K562 (cell line): ENCODE results near the gene TUBB4B. TPM values are rescaled to one million over a fixed set of nuclear protein-coding genes. Genes with fewer than 3 reads are reported as not detected.

Experiments used
- BCLAF1 ChIP-seq, 2 experiments: fragments of 450-650 bp in 1 of 2; IDR thresholded peaks; 2 replicates each; pipeline ENCODE4 v1.6.1; 2011 to 2017; ENCODE audit warnings: low read depth in 2 of 2, antibody characterized with exemption in 1 of 2, borderline replicate concordance in 1 of 2, low read length in 1 of 2, mild to moderate bottlenecking in 1 of 2, mixed read lengths in 1 of 2; ENCODE audit not compliant: control insufficient read depth in 1 of 2
- CBX2 ChIP-seq: fragments of 200-600 bp; sonication (generic); IDR thresholded peaks from one replicate; pipeline ENCODE4 v1.6.1; 2012; ENCODE audit warnings: mild to moderate bottlenecking, low read length, inconsistent platforms; ENCODE audit not compliant: insufficient read depth, poor library complexity, severe bottlenecking
- GABPB1 ChIP-seq: sonication (generic); formaldehyde crosslinking; IDR thresholded peaks from 2 replicates; pipeline ENCODE4 v1.8.0; 2022; ENCODE audit warnings: mild to moderate bottlenecking, missing genetic modification reagents
- HSF4 ChIP-seq: fragments of 250-450 bp; sonication (Bioruptor Pico); IDR thresholded peaks from 2 replicates; pipeline ENCODE4 v2.1.2; 2022; ENCODE audit warnings: mild to moderate bottlenecking, moderate library complexity, borderline replicate concordance
- LCOR ChIP-seq: sonication (generic); formaldehyde crosslinking; IDR thresholded peaks from 2 replicates; pipeline ENCODE4 v1.8.0; 2022; ENCODE audit warnings: mild to moderate bottlenecking, missing genetic modification reagents
- MIER1 ChIP-seq: fragments of 450-650 bp; IDR thresholded peaks from 2 replicates; pipeline ENCODE4 v1.6.1; 2016; ENCODE audit warnings: antibody characterized with exemption, mild to moderate bottlenecking, low read depth
- POLR2AphosphoS2 ChIP-seq: IDR thresholded peaks from 2 replicates; pipeline ENCODE4 v1.6.1; 2012; ENCODE audit warnings: low read length, improper control_type of control experiment
- POLR2G ChIP-seq: fragments of 200-400 bp; formaldehyde crosslinking; IDR thresholded peaks from 2 replicates; pipeline ENCODE4 v1.6.1; 2017; ENCODE audit warnings: low read depth, mild to moderate bottlenecking, antibody characterized with exemption, low read length, moderate library complexity
- PPARD ChIP-seq: fragments of 250-450 bp; sonication (Bioruptor Pico); IDR thresholded peaks from 2 replicates; pipeline ENCODE4 v1.8.0; 2022; ENCODE audit warnings: inconsistent platforms, mild to moderate bottlenecking, moderate library complexity
- RFX1 ChIP-seq: fragments of 450-650 bp; IDR thresholded peaks from 2 replicates; pipeline ENCODE4 v1.6.1; 2016; ENCODE audit warnings: mild to moderate bottlenecking, moderate library complexity
- SPI1 ChIP-seq: IDR thresholded peaks from 2 replicates; pipeline ENCODE4 v1.6.1; 2011; ENCODE audit warnings: low read depth, low read length, control low read depth, borderline replicate concordance
- YY1 ChIP-seq, 3 experiments: IDR thresholded peaks; 2 replicates each; pipeline ENCODE4 v1.6.1; 2011; ENCODE audit warnings: low read length in 2 of 3, mild to moderate bottlenecking in 2 of 3, moderate library complexity in 2 of 3, borderline replicate concordance in 1 of 3, control low read depth in 1 of 3, low read depth in 1 of 3; ENCODE audit not compliant: insufficient read depth in 3 of 3, insufficient replicate concordance in 2 of 3, control insufficient read depth in 1 of 3, insufficient read length in 1 of 3; ENCODE audit errors: extremely low read depth in 1 of 3
- ZC3H11A ChIP-seq: IDR thresholded peaks from 2 replicates; pipeline ENCODE4 v1.6.1; 2012; ENCODE audit warnings: low read depth, low read length, improper control_type of control experiment
- ZEB2 ChIP-seq: fragments of 450-650 bp; IDR thresholded peaks from 2 replicates; pipeline ENCODE4 v1.6.1; 2016
- ZNF143 ChIP-seq: sonication (generic); formaldehyde crosslinking; IDR thresholded peaks from 2 replicates; pipeline ENCODE4 v1.9.0; 2022; ENCODE audit warnings: mild to moderate bottlenecking, missing genetic modification reagents
- polyA plus RNA-seq, 8 experiments: library from polyadenylated mRNA; depleted of rRNA in 4 of 8; stranded (reverse) in 5 of 8; unstranded in 3 of 8; fragments of >200 nt; fragmentation: Nextera tagmentation in 2 of 8; fragmentation: Illumina TruSeq in 1 of 8; extraction: Ambion mirVana in 2 of 8; extraction: Trizol in 1 of 8; gene quantifications; 2 replicates each; pipeline versions ENCODE4 v1.2.1 to v1.2.3, GENCODE V29; 2011 to 2014; ENCODE audit warnings: inconsistent platforms in 1 of 8, missing spikeins in 1 of 8
- total RNA-seq, 7 experiments: library from RNA; depleted of rRNA in 6 of 7; stranded (reverse); fragments of >200 nt in 6 of 7; fragmentation: Illumina TruSeq in 2 of 7; extraction: Trizol in 2 of 7; gene quantifications; 2 replicates each; pipeline versions ENCODE4 v1.2.1 to v1.2.3, GENCODE V29; 2011 to 2021; ENCODE audit warnings: low replicate concordance in 1 of 7
- TF ChIP-seq, protein P1 (sequence below): fragments of 250-450 bp; sonication (Bioruptor Pico); IDR thresholded peaks from 2 replicates; pipeline ENCODE4 v1.6.1; 2021; ENCODE audit warnings: mild to moderate bottlenecking
- TF ChIP-seq, protein P2 (sequence below): fragments of 450-650 bp; IDR thresholded peaks from 2 replicates; pipeline ENCODE4 v1.6.1; 2016; ENCODE audit warnings: low read depth, mild to moderate bottlenecking, moderate library complexity
- TF ChIP-seq, protein P3 (sequence below): fragments of 250-450 bp; sonication (Bioruptor Pico); IDR thresholded peaks from 2 replicates; pipeline ENCODE4 v1.5.0; 2021; ENCODE audit warnings: mild to moderate bottlenecking, moderate library complexity

Gene TUBB4B
- total and polyA plus RNA-seq, 9 of the 15 experiments (the other 6 are each of a cell fraction or from before 2014, with no cell fraction given) = 24.1 to 443 (median 268) TPM

DNA sequence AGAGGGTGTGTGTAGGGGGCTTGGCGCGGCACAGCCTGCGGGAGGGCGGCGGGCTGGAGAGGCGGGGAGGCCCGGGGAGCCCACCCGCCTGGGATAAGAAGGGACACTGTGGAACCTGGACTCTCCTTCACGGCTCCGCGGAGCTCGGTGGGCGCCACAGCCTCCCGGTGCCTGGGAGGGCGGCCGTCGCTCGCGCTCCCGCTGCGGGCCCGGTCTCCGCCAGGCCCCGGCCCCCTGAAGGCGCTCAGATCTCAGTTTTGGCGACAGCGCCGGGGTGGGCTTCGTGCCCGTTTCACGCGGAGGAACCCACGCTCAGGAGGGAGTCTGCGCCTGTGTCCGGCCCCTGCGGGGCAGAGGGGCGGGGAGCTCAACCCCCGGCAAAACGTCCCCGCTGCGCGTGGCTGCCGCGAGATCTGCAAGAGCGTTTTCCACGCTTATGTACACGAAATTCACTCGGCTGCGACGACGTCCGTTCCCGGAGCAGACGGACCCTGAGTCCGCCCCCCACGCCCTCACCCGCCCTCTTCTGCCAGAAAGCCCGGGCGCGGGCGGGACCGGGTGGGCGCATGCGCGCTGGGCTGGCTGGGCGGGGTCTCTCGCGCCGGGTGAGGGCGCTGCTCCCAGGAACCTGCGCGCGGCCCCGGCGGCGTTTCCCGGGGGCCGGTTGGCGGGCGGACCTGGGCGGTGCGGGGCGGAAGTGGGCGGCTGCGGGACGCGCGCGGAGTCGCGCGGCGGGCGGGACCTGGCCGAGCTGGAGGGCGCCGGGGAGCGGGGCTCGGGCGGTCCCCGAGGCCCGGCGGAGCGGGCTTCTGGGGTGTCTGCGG is 13.7 kb downstream of the TUBB4B start, which contains the start of gene NELFB (continued):
- TF ChIP-seq RFX1 (no peak), POLR2G (peak; percentile 91), ZNF143 (CRISPR knock-in tag) (no peak), LCOR (CRISPR knock-in tag) (no peak), HSF4 (CRISPR knock-in tag) (no peak), POLR2AphosphoS2 (peak; percentile 53; the same call in 1 of the 2 replicates), ZC3H11A (no peak; the same call in 1 of the 2 replicates), GABPB1 (CRISPR knock-in tag) (peak; percentile 93), ZEB2 (no peak), BCLAF1 (IDR thresholded peaks at IDR 0.05; ENCODE audit: borderline replicate concordance in 1 of 2, control insufficient read depth in 1 of 2, low read depth in 2 of 2, low read length in 1 of 2) (peak in 1 of 2 experiments; percentile 94; a peak in 2 of 4 replicates), MIER1 (no peak), CBX2 (no peak), YY1 (IDR thresholded peaks at IDR 0.05; ENCODE audit: borderline replicate concordance in 1 of 3, control insufficient read depth in 1 of 3, extremely low read depth in 1 of 3, insufficient read depth in 3 of 3, insufficient read length in 1 of 3, insufficient replicate concordance in 2 of 3, low read depth in 1 of 3, low read length in 2 of 3) (peak in 2 of 3 experiments; percentile 77 to 87), SPI1 (peak; percentile 37; the same call in 1 of the 2 replicates), PPARD (CRISPR knock-in tag) (no peak)
- TF ChIP-seq, protein P1, sequence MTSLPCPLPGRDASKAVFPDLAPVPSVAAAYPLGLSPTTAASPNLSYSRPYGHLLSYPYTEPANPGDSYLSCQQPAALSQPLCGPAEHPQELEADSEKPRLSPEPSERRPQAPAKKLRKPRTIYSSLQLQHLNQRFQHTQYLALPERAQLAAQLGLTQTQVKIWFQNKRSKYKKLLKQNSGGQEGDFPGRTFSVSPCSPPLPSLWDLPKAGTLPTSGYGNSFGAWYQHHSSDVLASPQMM (CRISPR knock-in tag) = no peak
- TF ChIP-seq, protein P2, sequence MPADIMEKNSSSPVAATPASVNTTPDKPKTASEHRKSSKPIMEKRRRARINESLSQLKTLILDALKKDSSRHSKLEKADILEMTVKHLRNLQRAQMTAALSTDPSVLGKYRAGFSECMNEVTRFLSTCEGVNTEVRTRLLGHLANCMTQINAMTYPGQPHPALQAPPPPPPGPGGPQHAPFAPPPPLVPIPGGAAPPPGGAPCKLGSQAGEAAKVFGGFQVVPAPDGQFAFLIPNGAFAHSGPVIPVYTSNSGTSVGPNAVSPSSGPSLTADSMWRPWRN = no peak
- TF ChIP-seq, protein P3, sequence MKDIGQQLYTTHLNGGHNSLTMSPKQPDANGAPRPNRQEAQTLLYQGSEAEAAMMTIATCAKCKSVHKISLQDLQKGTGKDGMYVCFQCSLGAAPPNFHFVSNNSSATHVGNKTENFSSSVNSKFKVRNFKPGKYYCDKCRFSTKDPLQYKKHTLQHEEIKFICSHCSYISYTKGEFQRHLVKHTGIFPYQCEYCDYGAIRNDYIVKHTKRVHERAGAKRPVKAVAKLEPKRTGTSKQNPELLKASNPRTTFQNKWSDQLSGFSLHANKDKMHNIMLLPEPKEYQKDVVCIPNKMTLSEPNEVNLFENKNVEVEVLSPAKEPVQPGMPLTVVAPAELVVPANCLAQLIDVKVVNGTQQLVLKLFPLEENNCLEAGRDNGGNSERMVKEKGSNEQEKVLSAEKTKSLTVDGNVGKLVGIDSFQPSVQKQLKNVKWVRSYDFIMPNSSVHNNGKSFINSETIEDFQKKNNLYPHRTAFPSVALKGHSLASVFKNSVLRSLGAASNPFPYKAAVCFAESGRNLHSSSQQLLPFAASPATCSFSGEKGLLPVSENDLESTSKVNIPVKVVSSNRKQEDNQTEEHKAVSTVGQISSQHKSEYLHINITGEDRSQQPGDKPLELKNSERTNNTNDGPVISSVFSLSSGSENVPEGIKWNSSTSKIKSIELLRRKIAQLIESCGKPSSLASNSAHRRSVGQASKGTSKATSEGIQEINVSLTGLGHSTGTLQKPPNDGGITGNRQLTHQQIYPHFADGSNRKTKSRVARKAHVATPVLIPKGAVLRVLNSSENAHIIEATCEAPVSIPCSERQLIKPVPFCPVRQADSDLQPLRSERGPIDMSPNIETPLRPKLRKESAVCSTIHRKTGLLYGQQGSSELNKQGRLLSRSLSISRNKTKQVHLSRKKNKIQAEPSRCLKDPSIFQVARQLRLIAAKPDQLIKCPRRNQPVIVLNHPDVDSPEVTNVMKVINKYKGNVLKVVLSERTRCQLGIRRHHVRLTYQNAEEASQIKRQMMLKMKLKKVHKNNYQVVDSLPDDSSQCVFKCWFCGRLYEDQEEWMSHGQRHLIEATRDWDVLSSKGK = no peak
